Endothelial cell of umbilical vein (primary cell): ENCODE results near the gene ACSBG1.

ENCODE experiments used
- CTCF ChIP-seq, 2 donors: IDR thresholded peaks; 1 replicate in 1 of 2; 2 replicates in 1 of 2; pipeline ENCODE4 v1.5.1; 2011; ENCODE audit warnings: low read length in 2 of 2, mild to moderate bottlenecking in 2 of 2, moderate library complexity in 2 of 2, control low read depth in 1 of 2, inconsistent platforms in 1 of 2, low read depth in 1 of 2; ENCODE audit not compliant: insufficient read depth in 1 of 2; ENCODE audit errors: extremely low read depth in 1 of 2
- EZH2 ChIP-seq: IDR thresholded peaks from 2 replicates; pipeline ENCODE4 v1.6.1; 2012; ENCODE audit warnings: borderline replicate concordance, low read depth, mild to moderate bottlenecking, moderate library complexity, low read length, inconsistent platforms; ENCODE audit not compliant: severe bottlenecking
- FOS ChIP-seq: IDR thresholded peaks from 2 replicates; pipeline ENCODE4 v1.6.1; 2011; ENCODE audit warnings: mild to moderate bottlenecking, low read length, moderate library complexity, borderline replicate concordance; ENCODE audit not compliant: insufficient read depth
- GATA2 ChIP-seq: IDR thresholded peaks from 2 replicates; pipeline ENCODE4 v1.7.0; 2011; ENCODE audit warnings: low read depth, mild to moderate bottlenecking, moderate library complexity, mixed read lengths, low read length; ENCODE audit not compliant: insufficient read length, insufficient read depth
- JUN ChIP-seq: IDR thresholded peaks from 2 replicates; pipeline ENCODE4 v1.6.1; 2011; ENCODE audit warnings: borderline replicate concordance, low read depth; ENCODE audit not compliant: insufficient read length, insufficient read depth
- MAX ChIP-seq: IDR thresholded peaks from 2 replicates; pipeline ENCODE4 v1.6.1; 2011; ENCODE audit not compliant: insufficient read depth, insufficient read length
- MYC ChIP-seq: IDR thresholded peaks from one replicate; pipeline ENCODE4 v1.6.1; 2011; ENCODE audit warnings: mild to moderate bottlenecking, low read depth, low read length
- POLR2A ChIP-seq: IDR thresholded peaks from 2 replicates; pipeline ENCODE4 v1.6.1; 2012; ENCODE audit warnings: low read depth, mild to moderate bottlenecking, control low read depth, low read length
- POLR2AphosphoS5 ChIP-seq: IDR thresholded peaks from 2 replicates; pipeline ENCODE4 v1.6.1; 2012; ENCODE audit warnings: low read depth, mild to moderate bottlenecking, control low read depth, low read length, moderate library complexity; ENCODE audit not compliant: insufficient read depth

GRCh38 chr15:78203346-78204225 is 30.8 kb downstream of the ACSBG1 start:
- no peak for TF ChIP-seq POLR2A
- no peak for TF ChIP-seq CTCF (IDR thresholded peaks at IDR 0.05; ENCODE audit: extremely low read depth in 1 of 2, insufficient read depth in 1 of 2, low read depth in 1 of 2, low read length in 2 of 2)
- no peak for TF ChIP-seq POLR2AphosphoS5
- TF ChIP-seq GATA2 = no peak
- TF ChIP-seq JUN = no peak
- TF ChIP-seq EZH2 = no peak
- no peak for TF ChIP-seq MAX
- no peak for TF ChIP-seq MYC
- TF ChIP-seq FOS = no peak
